Activated CD4-positive, alpha-beta T cell treated with anti-CD3 and anti-CD28 coated beads, Interleukin-2, amount 50 U/mL, for 4 hours (primary cell): ENCODE data around the gene SH2D4B.

Experiments
- DNase-seq, 2 experiments: peaks; one replicate each; pipeline ENCODE4 v3.0.0-alpha.2; 2020

The SH2D4B gene

GRCh38 chr10:80647173-80647833, 109.6 kb downstream of the SH2D4B start:
- DNase-seq, result no peak

- no peak for DNase-seq
Measured at GRCh38 chr10:80648106-80648505, 110.4 kb downstream of the SH2D4B start.

GRCh38 chr10:80649183-80649582, 111.5 kb downstream of the SH2D4B start:
- no peak for DNase-seq

GRCh38 chr10:80655898-80656297, 118.2 kb downstream of the SH2D4B start:
- DNase-seq, result no peak

GRCh38 chr10:80658068-80658467, 120.4 kb downstream of the SH2D4B start:
- no peak for DNase-seq

GRCh38 chr10:80659289-80659688, 121.6 kb downstream of the SH2D4B start:
- DNase-seq, result no peak

- DNase-seq, result no peak
Measured at GRCh38 chr10:80660266-80660665, 122.6 kb downstream of the SH2D4B start.

GRCh38 chr10:80660736-80661135, 123.0 kb downstream of the SH2D4B start:
- no peak for DNase-seq

- no peak for DNase-seq
Measured at GRCh38 chr10:80661526-80661925, 123.8 kb downstream of the SH2D4B start.

- DNase-seq, result peak; percentile 60 to 69
Measured at GRCh38 chr10:80662429-80663261, 124.9 kb downstream of the SH2D4B start.

- DNase-seq, result peak; percentile 16 to 27
Measured at GRCh38 chr10:80664071-80664680, 126.5 kb downstream of the SH2D4B start.

GRCh38 chr10:80669485-80669884, 131.8 kb downstream of the SH2D4B start:
- no peak for DNase-seq

- no peak for DNase-seq
Measured at GRCh38 chr10:80670774-80671173, 133.1 kb downstream of the SH2D4B start.

- no peak for DNase-seq
Measured at GRCh38 chr10:80671847-80672246, 134.1 kb downstream of the SH2D4B start.

GRCh38 chr10:80672613-80673012, 134.9 kb downstream of the SH2D4B start:
- no peak for DNase-seq

GRCh38 chr10:80674809-80675208, 137.1 kb downstream of the SH2D4B start:
- no peak for DNase-seq

- no peak for DNase-seq
Measured at GRCh38 chr10:80681142-80681541, 143.4 kb downstream of the SH2D4B start.

- DNase-seq, result no peak
Measured at GRCh38 chr10:80684259-80684658, 146.6 kb downstream of the SH2D4B start.

- DNase-seq, result no peak
Measured at GRCh38 chr10:80685355-80685754, 147.7 kb downstream of the SH2D4B start.

- no peak for DNase-seq
Measured at GRCh38 chr10:80686734-80687475, 149.2 kb downstream of the SH2D4B start.

- DNase-seq, result no peak
Measured at GRCh38 chr10:80687476-80687789, 149.7 kb downstream of the SH2D4B start.

GRCh38 chr10:80690434-80690833, 152.7 kb downstream of the SH2D4B start:
- DNase-seq, result no peak

- no peak for DNase-seq
Measured at GRCh38 chr10:80691441-80691840, 153.7 kb downstream of the SH2D4B start.
